ENCODE results near the gene WDR35.
"Not testable (repeated sequence)": the region's sequence is repeated elsewhere in the genome, so short reads cannot be mapped to it uniquely, and the experiment has no call there.

The WDR35 gene

GRCh38 chr2:19937004-19937403 lies 52.9 kb downstream of the WDR35 start:
- no peak for DNase-seq (ENCODE audit: low read depth)

GRCh38 chr2:19936203-19936602 lies 53.7 kb downstream of the WDR35 start:
- DNase-seq (ENCODE audit: low read depth): no peak

GRCh38 chr2:19933351-19933981 lies 56.4 kb downstream of the WDR35 start:
- peak; percentile 78 for DNase-seq (ENCODE audit: low read depth)

- peak; percentile 13 for DNase-seq (ENCODE audit: low read depth)
Observed at GRCh38 chr2:19932928-19933327, 57.0 kb downstream of the WDR35 start.

- no peak for DNase-seq (ENCODE audit: low read depth)
Observed at GRCh38 chr2:19929226-19929625, 60.7 kb downstream of the WDR35 start.

GRCh38 chr2:19927816-19928215 lies 62.1 kb downstream of the WDR35 start:
- DNase-seq (ENCODE audit: low read depth): not testable (repeated sequence)

GRCh38 chr2:19924526-19924925 lies 65.4 kb downstream of the WDR35 start:
- not testable (repeated sequence) for DNase-seq (ENCODE audit: low read depth)

GRCh38 chr2:19922188-19922587 lies 67.7 kb downstream of the WDR35 start:
- DNase-seq (ENCODE audit: low read depth): not testable (repeated sequence)

GRCh38 chr2:19916385-19916950 lies 73.4 kb downstream of the WDR35 start:
- DNase-seq (ENCODE audit: low read depth): no peak

- DNase-seq (ENCODE audit: low read depth): no peak
Observed at GRCh38 chr2:19914266-19914975, 75.5 kb downstream of the WDR35 start.

- peak; percentile 88 for DNase-seq (ENCODE audit: low read depth)
Observed at GRCh38 chr2:19911808-19912509, 77.9 kb downstream of the WDR35 start.

GRCh38 chr2:19902216-19902740 lies 87.6 kb downstream of the WDR35 start:
- DNase-seq (ENCODE audit: low read depth): no peak

- DNase-seq (ENCODE audit: low read depth): peak; percentile 94
Observed at GRCh38 chr2:19901442-19902215, 88.3 kb downstream of the WDR35 start, which contains the start of gene TTC32. Gene TTC32, minus strand, starts transcription at chr2:19901983. Its CDS starts 129 bp downstream, at chr2:19901854.

- DNase-seq (ENCODE audit: low read depth): no peak
Observed at GRCh38 chr2:19900931-19901441, 88.9 kb downstream of the WDR35 start.

GRCh38 chr2:19899985-19900930 lies 89.6 kb downstream of the WDR35 start:
- DNase-seq (ENCODE audit: low read depth): no peak

- DNase-seq (ENCODE audit: low read depth): no peak
Observed at GRCh38 chr2:19898592-19899329, 91.1 kb downstream of the WDR35 start.

GRCh38 chr2:19897623-19898245 lies 92.2 kb downstream of the WDR35 start:
- no peak for DNase-seq (ENCODE audit: low read depth)

- no peak for DNase-seq (ENCODE audit: low read depth)
Observed at GRCh38 chr2:19895535-19895934, 94.4 kb downstream of the WDR35 start.

Data from fibroblast of gingiva (primary cell).